HG03460 (cell line): ENCODE results near the gene C1orf226.
A peak's percentile ranks its signal among the peaks of the same experiment; 100 is the strongest.
"Not testable (repeated sequence)": the region's sequence is repeated elsewhere in the genome, so short reads cannot be mapped to it uniquely, and the experiment has no call there.

ENCODE experiments used
- ATAC-seq: cut with Tn5 transposase; IDR thresholded peaks from one replicate; pipeline ENCODE4 v1.9.1; 2021; ENCODE audit not compliant: unreplicated experiment

C1orf226 gene, protein sequence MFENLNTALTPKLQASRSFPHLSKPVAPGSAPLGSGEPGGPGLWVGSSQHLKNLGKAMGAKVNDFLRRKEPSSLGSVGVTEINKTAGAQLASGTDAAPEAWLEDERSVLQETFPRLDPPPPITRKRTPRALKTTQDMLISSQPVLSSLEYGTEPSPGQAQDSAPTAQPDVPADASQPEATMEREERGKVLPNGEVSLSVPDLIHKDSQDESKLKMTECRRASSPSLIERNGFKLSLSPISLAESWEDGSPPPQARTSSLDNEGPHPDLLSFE

DNA sequence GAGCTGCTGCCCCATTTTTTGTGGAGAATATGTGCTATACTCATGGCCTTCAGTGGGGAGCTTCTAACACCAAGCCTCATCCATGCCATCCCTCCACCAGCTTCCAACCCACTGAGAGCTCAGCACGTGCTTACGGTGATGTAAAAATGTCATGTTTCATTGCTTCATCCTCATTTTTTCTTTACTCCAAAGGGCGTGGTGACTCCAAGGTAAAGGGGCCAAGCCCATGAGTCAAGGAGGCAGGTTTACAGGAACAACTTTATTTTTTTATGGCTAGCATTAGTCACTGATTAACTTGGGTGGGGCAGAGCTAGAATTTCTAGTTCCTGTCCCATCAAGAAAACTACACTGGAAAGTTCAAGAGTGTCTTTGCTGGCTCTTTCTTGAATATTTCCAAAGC is at the start of gene C1orf226:
Gene C1orf226, plus strand, starts transcription at position 346 of the 400 bp plus-strand sequence. CDS start 174 bp downstream, outside the sequence.
- no peak for ATAC-seq

- ATAC-seq = no peak
Measured at GRCh38 chr1:162333991-162334390, 47.5 kb upstream of the C1orf226 start.

DNA sequence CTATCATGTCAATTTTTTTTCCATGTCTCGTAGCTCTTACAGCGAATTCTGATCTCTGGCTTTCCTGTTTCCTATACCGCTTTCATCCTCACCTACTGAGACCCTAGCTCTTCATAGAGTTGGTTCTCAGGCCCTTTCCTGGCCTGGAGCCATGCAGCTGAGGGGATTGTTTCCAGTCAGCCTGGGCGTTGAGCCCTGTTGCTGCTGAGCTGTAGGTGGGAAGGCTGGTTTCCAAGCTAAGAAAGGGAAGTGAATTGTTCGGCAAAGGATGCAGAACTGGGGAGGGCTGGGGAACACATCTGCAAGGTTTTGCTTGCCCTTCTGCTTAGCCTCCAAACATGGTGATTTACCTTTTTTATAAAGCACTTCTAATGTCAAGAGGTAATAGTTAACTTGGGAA is 46.4 kb upstream of the C1orf226 start:
- ATAC-seq = no peak

- ATAC-seq = no peak
Measured at GRCh38 chr1:162336621-162337285, 44.8 kb upstream of the C1orf226 start.

- no peak for ATAC-seq
Measured at GRCh38 chr1:162342452-162342983, 39.0 kb upstream of the C1orf226 start.

GRCh38 chr1:162343470-162343869 is 38.1 kb upstream of the C1orf226 start:
- ATAC-seq = no peak

DNA sequence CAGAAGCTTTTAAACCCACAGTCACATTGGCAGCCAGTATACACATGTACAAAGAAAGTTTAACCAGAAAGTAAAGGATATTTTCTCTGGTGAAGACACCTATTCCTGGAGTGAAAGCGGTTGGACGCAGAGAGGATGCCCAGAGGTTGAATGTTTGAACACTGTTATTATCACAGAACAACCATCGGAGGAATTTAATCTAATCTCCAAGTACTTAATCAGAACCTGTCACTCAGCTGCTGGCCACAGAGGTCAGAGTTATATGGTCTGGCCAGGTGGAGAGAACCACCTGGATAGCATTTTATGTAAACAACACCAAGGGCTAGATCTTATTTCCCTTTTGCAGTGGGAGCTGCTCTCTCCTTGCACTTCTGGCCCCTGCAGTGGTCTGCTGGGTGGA is 34.2 kb upstream of the C1orf226 start:
- ATAC-seq = no peak

DNA sequence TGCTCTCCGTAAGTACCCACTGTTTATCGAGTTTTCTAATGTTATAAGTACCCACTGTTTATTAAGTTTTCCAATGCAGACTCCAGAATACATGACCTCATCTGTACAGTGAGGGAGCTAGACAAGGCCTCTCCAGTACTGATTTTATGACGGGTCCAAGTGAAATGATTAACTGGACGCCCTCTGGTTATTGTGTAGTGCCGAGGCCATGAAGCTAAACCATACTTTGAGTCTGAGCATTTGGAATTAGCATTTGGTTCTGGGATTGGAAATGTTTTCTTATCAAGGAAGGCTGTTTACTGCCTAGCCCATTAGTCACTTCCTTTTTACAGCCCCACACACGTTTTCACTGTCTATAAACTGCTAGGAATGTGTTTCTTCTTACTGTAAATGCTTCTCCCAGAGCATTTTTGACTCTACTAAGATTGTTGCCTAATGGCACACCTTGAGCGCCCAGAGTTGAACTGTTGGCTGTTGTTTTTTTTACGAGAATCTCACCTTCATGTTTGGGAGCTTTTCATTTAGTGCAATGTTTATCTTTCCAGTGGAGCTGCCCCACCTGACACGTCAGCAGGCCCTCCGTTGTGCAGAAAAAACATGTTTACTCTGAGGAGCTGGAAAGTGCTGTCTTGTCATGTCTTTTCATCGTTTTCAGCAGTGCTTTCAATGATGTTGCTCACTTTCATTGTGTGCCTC is 31.7 kb upstream of the C1orf226 start:
- ATAC-seq = no peak

DNA sequence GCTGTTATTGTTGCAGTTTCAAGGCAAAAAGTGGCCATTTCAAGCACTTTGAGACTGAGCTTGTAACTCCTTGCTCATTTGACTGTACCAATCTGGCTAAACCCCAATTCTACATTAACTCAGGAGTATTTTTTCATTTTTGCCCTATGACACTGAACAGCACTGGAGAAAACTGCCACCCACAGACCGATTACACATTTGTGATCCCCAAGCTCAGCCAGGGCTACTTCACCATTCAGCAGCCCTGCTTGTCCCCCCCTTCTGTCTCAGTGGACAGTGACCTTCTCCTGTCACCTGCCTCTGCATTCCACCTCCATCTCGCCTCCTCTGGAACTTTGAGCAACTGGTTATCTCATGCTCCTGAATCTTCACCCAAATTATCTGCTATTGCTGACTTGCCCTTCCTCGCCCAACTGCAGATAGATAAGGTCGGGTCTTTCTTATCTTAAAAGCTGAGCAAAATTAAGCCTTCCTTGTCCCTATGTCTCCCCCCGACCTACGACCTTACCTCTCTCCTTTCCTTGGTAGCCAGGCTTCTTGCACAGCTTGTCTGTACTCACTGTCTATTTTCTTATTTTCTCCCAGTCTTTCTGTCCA is 30.2 kb upstream of the C1orf226 start:
- no peak for ATAC-seq

DNA sequence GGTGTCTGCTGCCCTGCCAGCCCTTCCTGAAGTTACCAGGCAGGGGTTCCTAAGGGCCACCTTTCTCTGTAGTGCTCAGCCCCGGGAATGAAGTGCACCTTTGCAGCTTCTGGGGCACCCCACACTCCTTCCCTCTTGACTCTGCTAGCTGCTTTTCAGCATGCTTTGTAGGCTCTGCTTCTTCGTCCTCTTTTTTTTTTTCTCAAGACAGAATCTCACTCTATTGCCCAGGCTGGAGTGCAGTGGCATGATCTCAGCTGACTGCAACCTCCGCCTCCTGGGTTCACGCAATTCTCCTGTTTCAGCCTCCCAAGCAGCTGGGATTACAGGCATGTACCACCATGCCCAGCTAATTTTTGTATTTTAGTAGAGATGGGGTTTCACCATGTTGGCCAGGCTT is 29.7 kb upstream of the C1orf226 start:
- ATAC-seq = not testable (repeated sequence)

DNA sequence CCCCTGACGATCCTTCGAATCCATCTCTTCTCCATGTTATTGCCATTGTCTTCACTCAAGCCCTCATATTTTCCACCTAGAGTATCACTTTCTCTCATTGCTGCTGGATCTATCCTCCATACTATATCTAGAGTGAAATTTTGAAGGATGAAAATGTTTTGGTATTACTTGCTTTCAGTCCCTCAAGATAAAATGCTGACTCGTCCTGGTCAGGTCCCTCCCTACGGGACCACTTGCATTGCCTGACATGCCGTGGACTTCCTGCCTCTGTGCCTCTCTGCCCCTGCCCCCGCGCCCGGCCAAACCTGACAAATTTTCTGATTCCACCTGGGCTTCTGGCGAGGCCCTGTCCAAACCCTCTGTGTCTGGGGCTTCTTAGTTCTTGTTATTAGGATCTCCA is 28.4 kb upstream of the C1orf226 start:
- no peak for ATAC-seq

GRCh38 chr1:162353702-162354101 is 27.8 kb upstream of the C1orf226 start:
- ATAC-seq = no peak

- no peak for ATAC-seq
Measured at GRCh38 chr1:162357681-162358266, 23.8 kb upstream of the C1orf226 start.

- no peak for ATAC-seq
Measured at GRCh38 chr1:162358928-162359327, 22.6 kb upstream of the C1orf226 start.

DNA sequence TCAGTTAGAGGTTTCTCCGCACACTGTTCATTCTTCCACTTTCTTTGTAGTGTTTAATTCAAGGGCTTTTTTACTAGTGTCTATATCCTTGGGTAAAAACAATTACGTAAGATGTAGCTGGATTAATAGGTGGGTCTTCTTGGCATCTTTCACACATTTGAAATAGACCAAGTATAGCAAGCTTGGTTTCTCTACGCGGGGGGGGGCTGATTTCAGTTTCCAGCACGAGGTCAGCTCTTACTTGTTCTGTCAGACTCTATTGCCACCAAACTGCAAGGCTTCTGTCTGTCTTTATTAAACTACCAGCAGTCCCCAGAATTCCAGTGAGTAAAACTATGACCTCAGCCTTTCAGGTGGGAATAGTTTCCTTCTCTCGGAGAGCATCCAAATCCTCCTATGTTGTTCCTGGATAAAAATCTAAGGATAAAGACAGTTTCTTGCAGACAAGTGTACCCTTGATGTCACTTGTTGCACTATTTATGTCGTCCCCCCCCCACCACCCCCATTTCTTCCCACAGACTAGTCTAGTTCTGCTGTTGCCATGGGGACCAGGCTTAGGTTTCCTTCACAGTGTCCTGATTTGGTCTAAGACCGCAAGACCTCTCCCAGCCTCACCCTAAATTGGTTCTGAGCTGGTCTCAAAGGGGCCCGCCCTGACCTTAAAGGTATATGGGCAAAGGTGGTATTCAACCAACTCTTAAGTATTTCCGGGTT is 21.8 kb upstream of the C1orf226 start:
- ATAC-seq = no peak

DNA sequence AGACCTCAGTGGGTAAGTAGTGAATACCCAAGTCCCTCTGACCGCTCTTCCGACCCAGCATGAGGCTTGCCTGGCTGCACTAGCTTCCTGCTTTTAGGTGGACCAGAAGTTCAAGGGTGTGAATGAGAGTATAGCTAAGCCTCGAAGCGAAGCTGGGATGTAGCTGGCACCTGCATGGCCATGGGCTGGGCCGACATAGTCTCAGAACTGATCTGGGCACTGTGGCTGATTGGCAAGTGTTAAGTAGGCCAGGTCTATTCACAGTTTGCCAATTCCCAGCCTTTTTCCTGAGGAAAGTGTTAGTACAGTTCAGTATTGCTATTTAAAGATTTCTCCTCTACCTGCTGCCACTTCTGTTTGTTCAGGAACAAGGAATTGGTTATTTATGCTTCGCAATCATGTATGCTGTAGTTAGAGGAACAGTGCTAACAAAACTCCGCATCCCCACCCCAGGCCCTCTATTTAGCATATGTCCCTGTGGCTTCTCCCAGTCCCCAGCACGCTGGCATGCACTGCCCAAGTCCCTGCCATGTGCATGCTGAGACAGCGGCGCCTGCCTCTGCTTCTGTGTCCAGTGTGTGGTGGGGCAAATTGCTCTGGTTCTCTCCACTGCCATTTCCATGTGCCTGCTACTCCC is 21.2 kb upstream of the C1orf226 start:
- no peak for ATAC-seq

GRCh38 chr1:162360874-162361260 is 20.7 kb upstream of the C1orf226 start:
- ATAC-seq = no peak

GRCh38 chr1:162361349-162361748 is 20.2 kb upstream of the C1orf226 start:
- peak; percentile 42 for ATAC-seq

GRCh38 chr1:162363823-162364222 is 17.7 kb upstream of the C1orf226 start:
- no peak for ATAC-seq

DNA sequence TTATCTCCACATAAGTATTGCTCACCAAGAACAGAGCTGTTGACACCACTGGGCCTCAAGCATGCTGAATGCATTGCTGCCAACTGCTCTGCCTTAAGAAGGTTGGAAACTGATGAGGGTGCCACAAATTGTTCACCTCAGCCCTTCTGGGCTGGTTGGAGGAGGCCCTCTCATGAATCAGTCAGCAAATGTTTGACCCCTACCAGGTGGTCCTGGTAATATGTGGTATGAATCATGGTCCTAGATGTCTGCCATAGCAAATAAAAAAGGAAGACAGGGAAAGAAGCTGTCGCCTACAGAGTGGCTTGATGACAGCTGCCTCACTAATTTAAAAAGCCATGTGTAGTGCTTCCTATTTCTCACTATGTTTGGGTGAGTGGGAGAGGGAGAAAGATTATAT is 17.0 kb upstream of the C1orf226 start:
- ATAC-seq = no peak
